Measurements from ENCODE around the gene PRKCE.

The PRKCE gene

GRCh38 chr2:46227674-46228289, 576.3 kb downstream of the PRKCE start:
- Histone ChIP-seq H3K27me3 (no peaks in the 10 kb centered on the region), H3K36me3 (no peaks in the 10 kb centered on the region), H3K4me1 (no peaks in the 10 kb centered on the region), H3K9me3 (no peaks in the 10 kb centered on the region), H3K4me3 (ENCODE audit: low read depth, low read length) (no peak overlapping the region)
- no peak for TF ChIP-seq CTCF (IDR thresholded peaks at IDR 0.05; ENCODE audit: low read depth, low read length)
- no peak for DNase-seq

- no peak for TF ChIP-seq CTCF (IDR thresholded peaks at IDR 0.05; ENCODE audit: low read depth, low read length)
- DNase-seq: no peak
Observed at GRCh38 chr2:46229134-46230063, 577.9 kb downstream of the PRKCE start.

GRCh38 chr2:46230115-46230571, 578.7 kb downstream of the PRKCE start:
- H3K36me3 ChIP-seq: no peaks in the 10 kb centered on the region
- DNase-seq: peak; percentile 22
- H3K4me1 ChIP-seq: no peaks in the 10 kb centered on the region
- TF ChIP-seq CTCF (IDR thresholded peaks at IDR 0.05; ENCODE audit: low read depth, low read length): no peak
- H3K9me3 ChIP-seq: no peaks in the 10 kb centered on the region
- H3K4me3 ChIP-seq (ENCODE audit: low read depth, low read length): no peak overlapping the region
- H3K27me3 ChIP-seq: no peaks in the 10 kb centered on the region

More at GRCh38 chr2:46229134-46230063, 577.9 kb downstream of the PRKCE start:
- Histone ChIP-seq H3K4me3 (ENCODE audit: low read depth, low read length) (no peak overlapping the region), H3K4me1 (no peaks in the 10 kb centered on the region), H3K36me3 (no peaks in the 10 kb centered on the region), H3K27me3 (no peaks in the 10 kb centered on the region), H3K9me3 (no peaks in the 10 kb centered on the region)

GRCh38 chr2:46230677-46231425, 579.4 kb downstream of the PRKCE start:
- H3K4me3 ChIP-seq (ENCODE audit: low read depth, low read length): no peak overlapping the region
- no peaks in the 10 kb centered on the region for H3K36me3 ChIP-seq
- DNase-seq: no peak
- H3K9me3 ChIP-seq: no peaks in the 10 kb centered on the region
- TF ChIP-seq CTCF (IDR thresholded peaks at IDR 0.05; ENCODE audit: low read depth, low read length): no peak
- H3K4me1 ChIP-seq: no peaks in the 10 kb centered on the region
- no peaks in the 10 kb centered on the region for H3K27me3 ChIP-seq

- no peak overlapping the region for H3K4me3 ChIP-seq (ENCODE audit: low read depth, low read length)
- no peaks in the 10 kb centered on the region for H3K9me3 ChIP-seq
- no peaks in the 10 kb centered on the region for H3K27me3 ChIP-seq
- no peak for TF ChIP-seq CTCF (IDR thresholded peaks at IDR 0.05; ENCODE audit: low read depth, low read length)
- H3K4me1 ChIP-seq: no peaks in the 10 kb centered on the region; the same call in none of the 2 replicates
- H3K36me3 ChIP-seq: no peaks in the 10 kb centered on the region
- no peak for DNase-seq
Observed at GRCh38 chr2:46231721-46232120, 580.2 kb downstream of the PRKCE start.

Measured in BE2C (cell line).